Stimulated activated CD8-positive, alpha-beta memory T cell treated with anti-CD3 and anti-CD28 coated beads, Interleukin-7, amount 100 ng/mL, for 48 hours (primary cell): ENCODE measurements around the gene VDR.
"Not testable (repeated sequence)": the region's sequence is repeated elsewhere in the genome, so short reads cannot be mapped to it uniquely, and the experiment has no call there.

Experiments
- DNase-seq, 2 donors: peaks; one replicate each; pipeline ENCODE4 v3.0.0-alpha.2; 2020; ENCODE audit warnings: low read depth in 1 of 2; ENCODE audit errors: extremely low read depth in 1 of 2

Gene VDR

DNA sequence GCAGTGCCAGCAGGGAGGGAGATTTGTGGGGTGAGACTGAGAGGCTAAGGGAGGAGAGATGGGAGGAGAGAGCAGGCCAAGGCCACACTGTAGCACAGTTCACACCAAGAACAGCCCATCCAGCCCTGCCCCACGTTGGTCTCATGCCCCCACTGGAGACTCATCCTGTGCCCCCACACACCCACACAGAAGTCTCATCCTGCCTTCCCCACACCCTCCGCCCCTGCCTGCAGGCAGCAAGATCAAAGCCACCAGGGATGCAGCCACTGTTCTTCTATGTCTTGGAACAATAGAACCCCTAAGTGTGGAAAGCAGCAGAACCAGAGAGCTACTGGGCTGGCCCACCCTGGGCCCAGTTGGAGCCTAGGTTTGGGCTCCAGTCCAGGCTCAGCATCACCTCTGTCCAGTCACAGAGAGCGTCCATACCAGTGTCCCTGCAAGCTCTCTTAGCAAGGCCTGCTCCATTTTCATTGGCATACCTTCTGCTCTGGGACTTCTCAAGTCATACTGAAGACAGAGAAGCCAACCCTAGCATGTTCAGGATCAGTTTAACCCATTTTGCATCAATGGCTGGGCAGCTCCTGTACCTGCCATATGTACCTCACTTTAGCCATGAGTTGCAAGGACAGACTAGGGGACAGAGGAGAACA lies 53.4 kb downstream of the VDR start:
- DNase-seq, result no peak

DNA sequence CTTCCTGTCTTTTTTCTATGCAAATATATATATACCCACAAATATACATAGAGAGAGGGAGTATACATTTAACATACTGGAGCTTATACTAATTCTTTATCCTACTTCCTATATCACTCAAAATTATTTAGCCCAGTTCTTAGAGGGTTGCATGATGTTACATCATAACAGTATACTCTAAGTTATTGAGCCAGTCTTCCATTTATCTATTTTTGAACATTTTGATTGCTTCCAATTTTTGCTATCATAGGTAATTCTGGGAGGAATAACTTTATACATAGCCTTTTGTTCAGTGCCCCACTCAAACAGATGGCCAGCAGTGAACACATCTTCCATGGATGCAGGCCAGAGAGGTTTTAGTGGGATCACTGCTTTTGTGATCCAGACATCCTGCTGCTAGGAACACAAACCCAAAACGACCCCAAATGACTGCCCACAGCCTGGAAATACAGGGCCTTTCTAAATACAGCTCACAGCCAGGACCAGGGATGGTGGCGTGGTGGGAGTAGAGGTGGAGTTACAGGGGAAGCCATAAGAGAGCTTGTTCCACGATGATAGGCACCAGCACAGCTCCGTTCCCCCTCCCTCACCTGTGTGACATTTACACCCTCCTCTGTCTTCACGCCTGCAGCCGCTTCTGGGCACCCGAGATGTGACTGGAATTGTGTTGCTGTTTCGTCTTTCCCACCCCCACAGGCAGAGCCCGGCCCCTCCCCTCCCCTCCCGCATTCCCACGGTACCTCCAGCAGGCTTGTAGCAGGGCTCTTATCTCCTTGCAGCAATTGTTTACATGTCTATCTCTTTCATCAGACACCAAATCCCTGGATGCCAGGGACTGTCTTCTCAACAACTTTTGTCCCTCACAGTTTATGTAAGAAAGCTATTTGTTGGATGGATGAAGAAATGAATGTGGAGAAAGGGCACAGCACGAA lies 54.4 kb downstream of the VDR start:
- no peak for DNase-seq

DNA sequence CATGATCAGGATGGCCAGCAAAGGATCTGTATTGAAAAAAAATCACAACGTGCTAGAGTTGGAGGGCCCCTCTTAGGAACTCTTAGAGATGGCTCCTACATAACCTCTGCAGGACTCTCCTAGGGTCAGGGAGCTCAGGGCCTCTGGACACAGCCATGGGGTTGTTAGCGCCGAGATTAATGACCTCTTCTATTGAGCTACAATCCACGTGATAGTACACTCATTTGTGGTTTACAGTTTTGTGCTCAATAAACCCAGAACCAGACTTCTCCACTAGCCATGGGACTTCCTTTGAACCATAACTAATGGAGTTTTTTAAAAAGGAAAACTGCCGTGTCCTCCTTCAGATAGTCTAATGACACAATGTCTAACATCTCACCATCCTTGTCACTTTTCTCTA lies 55.5 kb downstream of the VDR start:
- DNase-seq, result no peak

DNA sequence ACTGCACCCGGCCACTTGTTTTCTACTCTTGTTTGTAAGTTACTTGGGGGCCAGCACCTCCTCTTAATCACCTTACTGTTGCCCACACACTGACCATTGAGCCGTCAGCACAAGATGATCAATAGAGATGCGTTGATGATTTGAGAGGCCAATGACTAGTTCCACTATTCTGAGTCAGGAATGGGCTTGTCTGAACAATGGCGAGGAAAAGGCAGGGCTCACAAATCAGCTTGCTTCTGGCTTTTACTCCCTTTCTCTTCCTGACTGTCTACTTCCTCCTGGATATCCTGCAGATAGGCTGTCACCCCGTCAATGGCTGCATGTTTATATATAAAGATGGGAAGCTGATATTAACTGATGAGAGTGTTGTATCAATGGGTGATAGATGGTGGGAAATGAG lies 55.9 kb downstream of the VDR start:
- DNase-seq, result no peak

DNA sequence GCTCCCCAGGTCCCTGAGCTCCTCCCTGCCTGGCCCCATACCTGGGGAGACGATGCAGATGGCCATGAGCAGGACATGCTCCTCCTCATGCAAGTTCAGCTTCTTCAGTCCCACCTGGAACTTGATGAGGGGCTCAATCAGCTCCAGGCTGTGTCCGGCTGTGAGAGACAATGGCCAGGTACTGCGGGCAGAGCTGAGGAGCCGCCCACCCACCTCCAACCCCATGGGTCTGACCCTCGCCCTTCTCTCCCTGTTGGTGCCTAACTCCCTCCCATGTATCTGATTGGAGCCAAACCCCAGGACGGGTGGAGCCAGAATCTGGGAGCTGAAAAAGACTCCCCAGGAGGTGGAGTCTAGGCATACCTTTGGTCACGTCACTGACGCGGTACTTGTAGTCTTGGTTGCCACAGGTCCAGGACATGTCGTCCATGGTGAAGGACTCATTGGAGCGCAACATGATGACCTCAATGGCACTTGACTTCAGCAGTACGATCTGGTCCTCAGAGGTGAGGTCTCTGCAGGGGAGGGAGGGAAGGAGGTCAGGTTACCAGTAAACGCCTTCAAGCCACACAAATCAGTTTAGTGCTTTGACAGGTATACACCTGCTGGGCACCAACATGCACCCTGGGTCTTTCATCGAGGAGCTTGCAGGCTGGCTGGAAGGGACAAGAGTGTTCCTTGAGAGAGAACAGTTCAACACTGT lies 58.3 kb downstream of the VDR start:
- DNase-seq, result no peak

DNA sequence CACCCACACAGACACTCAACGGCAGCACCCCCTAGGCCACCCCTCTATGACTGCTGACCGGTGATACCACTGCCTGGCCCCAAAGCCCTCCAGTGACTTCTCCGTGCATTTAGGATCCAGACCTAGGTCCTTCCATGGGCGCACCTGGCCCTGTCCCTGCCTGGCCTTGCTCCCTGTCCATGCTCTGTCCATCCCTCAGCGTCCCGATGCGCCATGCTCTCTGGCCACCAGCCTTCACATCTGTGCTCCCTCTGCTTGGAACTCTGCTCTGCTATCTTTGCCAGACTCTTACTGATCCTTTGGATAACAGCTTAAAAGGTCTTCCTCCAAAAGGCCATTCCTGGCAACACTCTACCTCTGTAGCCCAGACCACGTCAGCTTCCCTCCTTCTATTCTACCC lies 59.7 kb downstream of the VDR start:
- DNase-seq, result no peak

DNA sequence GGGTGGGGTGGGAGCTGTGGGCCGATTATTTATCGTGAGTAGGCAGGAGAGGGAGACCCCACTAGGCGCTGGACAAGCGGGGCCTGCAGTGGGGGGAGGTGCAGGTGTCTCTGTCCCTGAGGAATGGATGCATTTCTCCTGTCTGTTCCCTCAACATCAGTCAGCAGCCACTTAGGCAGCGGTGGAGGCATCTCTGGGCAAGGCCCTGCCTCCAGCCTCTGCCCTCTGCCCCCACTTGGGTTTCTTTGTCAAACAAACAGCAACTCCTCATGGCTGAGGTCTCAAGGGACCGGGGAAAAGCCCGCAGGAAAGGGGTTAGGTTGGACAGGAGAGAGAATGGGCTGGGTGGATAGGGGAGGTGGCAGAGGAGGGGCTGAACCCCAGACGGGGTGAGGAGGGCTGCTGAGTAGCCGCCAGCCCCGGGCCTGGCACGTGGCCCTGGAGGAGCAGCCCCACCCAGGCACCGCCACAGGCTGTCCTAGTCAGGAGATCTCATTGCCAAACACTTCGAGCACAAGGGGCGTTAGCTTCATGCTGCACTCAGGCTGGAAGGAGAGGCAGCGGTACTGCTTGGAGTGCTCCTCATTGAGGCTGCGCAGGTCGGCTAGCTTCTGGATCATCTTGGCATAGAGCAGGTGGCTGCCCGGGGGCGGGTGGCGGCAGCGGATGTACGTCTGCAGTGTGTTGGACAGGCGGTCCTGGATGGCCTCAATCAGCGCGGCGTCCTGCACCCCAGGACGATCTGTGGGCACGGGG lies 60.4 kb downstream of the VDR start:
- no peak for DNase-seq

DNA sequence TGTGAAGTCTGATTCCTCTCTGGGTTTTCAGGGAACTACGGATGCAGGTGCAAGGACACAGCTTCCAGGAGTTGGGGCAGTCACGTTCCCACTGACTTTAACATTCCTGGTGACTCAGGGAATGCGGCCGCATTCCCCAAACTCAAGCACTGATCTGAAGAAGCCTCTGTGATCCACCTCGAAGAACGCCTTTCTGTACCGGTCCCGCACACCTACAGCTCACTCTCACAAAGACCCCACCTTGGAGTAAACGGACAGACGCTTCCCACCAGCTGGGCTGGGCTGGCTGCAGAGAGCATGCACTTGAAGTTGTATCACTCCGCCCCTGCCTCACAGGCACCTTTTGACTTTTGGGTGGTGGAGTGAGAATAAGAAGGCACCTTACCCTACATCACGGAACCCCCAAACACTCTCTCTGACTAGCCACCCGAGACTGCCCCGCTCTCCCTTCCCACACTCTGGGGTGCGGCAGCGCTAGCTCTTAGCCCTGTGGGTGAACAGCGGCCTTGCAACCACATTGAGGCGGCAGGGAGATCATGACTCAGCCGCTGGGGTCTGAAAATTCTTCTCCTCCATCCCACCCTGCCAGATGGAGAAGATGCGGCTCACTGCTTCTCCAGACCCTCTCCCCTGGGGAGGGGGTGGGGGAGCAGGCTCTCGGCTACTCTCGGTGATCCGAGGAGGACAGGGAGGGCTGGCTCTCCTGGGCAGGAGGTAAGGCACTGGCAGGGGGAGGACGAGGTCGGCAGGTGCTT lies 61.4 kb downstream of the VDR start:
- DNase-seq, result no peak

DNA sequence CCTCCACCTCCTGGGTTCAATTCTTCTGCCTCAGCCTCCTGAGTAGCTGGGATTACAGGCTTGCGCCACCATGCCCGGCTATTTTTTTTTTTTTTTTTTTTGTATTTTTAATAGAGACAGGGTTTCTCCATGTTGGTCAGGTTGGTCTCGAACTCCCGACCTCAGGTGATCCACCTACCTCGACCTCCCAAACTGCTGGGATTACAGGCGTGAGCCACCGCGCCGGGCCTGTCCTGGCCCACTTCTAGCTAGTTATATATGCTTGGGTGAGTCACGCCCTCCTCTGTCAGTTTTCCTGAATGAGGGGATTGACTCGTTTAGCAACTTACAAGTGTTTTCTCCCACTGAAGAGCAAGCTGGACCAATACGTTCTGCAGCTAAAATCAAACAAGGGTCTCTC lies 62.3 kb downstream of the VDR start:
- DNase-seq, result not testable (repeated sequence)

DNA sequence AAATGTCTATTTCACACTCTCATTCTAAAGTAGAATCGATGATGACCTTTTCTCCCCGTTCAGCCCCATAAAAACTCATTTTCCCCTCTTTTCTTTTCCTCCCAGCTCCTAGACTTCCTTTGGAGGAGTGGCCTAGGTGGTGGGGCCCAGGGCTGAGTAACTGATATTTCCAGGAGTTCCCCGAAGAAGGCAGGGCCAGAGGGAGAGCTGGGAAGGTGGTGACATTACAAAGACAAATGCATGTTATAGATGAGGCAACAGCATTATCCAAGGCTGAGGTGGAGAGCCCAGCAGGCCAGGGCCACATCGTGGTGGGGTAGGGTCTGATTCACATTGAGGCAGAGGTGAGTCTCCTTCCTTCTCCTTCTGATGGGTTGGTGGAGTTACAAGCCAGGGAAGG lies 62.9 kb downstream of the VDR start:
- no peak for DNase-seq

DNA sequence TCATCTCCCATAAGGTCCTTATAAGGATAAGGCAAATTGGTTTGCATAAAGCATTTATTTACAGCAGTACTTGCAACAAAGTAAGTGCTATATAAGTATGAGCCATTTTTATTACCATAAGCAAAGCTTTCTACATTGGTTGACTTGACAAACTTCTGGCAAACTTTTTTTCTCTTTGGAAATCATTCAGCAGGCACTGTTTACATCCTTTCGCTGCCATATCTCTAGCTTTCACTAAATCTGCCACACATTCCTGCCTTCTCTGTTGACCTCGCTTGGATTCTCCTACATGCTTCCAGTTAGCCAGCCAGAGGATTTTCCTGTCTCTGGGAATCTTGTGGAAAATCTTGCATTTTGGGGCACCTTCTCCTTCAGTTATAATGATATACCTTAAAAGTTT lies 63.3 kb downstream of the VDR start:
- DNase-seq, result no peak

DNA sequence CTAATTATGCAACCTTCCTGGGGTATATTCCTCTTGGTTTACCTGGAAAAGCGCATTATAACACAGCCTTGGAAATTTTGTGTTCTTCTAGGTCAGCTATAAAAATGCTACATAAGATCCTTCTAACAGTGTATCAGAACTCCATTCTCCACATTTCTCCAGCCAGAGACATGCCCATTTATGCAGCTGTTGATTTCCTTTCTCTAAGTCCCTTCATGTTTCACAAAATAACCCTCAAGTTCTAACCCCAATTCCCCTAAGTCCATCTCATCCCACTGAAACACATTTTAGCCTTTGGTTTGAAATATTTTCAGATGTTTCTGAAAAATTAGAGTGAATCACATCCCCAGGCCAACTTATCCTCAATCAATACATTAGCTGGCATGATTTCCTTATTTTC lies 64.2 kb downstream of the VDR start:
- DNase-seq, result no peak

DNA sequence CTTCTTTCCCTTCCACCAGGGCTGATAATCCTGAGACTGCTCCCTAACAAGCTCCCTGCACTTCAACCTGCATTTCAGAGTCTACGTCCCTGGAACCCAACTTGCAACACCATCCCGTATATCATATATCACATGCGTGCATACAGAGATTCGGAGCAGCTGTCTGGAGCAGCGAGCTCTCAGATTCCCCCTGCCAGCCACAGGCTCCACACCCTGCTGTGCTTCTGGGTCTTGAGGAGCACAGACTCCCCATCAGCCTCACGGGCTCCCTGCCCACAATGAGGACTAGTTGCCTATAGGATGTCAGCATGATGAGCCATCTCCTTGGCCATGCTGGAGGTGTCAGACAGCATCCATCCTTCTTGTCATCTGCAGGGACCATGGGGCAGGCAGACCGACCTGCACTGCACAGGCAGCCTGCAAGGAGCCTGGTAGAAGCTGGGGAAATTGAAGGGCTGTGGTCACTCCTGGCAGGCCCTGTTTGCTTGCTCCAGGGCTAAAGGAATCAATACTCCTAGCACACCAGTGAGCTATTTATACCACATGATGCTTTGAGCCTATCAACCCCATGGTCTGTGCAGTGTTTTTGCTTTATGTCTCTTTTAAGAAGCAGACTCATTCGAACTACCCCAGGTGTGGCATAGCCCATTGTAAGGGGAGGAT lies 65.4 kb downstream of the VDR start:
- no peak for DNase-seq

DNA sequence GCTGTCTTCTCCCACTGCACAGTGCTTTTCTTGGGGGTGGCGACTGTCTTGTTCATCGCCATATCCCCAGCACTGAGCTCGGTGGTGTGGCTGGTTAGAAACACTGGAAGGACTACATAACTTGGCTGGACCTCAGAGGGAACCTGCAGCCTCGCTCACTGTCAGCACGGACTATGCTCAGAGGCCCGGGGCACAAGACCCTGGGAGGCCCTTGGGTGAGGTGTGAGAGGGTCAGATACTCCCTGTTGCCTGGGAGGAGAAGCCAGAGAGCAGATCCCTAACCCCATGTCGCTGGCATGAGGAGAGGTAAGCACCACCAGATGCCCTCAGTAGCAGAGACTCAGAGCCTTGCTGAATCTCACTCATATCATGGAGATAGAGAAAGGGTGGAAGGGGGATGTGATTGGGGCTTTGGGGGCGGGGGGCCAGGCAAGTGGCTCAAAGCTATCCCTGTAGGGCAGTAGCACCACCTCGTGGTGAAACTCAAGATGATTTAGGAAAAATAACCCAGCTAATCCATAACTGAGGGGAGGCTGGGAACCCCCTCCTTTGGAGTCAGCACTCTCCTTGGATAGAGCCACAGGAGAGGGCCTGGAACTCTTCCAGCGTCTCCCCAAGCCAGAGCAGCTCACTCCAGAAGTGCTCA lies 66.4 kb downstream of the VDR start:
- DNase-seq, result no peak

DNA sequence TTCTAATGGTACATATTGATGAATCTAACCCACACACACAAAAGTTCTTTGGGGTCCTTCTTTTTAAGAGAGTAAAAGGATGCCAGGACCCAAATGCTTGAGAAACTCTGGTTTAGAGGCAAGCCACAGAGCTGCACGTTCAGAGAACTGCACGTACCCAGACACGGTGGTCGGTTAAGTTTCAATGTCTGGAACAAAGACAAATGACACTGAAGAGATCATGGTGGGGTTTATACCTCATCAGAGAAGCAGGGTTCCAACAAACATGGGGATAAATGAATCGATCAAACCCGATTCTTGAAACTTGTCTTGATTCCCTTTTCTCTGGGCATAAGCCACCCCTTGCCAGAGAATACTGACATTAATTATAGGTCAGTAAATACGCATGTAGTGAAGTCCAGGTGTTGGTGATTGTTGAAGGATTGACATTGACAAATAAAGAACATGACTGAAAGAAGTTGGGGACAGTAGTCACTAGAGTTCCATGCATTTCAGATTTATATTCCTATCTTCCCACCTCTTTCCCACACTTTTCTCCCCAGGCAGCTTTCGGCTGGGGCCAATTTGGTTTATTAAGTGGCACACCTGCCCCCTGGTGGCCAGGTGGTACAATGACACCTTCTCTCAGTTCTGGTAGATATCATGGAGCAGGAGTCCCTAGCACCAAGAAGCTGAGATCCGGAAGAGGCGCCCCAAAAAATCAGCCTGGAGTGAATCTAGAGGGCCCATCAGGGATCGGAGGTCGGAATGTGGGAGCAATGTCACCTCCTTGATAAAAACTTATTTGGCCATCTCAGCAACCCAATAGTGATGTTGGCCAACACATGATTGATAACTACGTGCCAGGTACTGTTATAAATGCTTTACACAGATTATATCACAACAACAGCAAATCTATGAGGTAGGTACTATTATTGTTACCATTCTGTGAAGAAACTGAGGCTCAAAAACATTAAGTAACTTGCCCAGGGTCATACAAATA lies 67.3 kb downstream of the VDR start:
- no peak for DNase-seq

DNA sequence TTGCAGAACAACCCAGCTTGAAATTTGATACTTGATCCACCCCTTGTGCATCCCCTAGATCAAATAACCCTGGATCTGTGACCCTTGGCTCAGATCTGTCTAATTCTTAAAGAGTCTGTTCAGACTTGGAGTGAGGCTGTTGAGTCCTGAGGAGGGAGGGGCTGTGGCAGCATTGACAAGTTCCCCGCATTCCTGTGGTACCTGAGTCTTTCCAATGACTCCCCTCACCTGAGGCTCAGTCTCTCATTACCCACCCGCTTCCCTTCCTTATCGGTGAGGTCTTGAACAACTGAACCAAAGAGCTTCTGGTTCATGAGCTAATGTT lies 69.0 kb downstream of the VDR start:
- no peak for DNase-seq

DNA sequence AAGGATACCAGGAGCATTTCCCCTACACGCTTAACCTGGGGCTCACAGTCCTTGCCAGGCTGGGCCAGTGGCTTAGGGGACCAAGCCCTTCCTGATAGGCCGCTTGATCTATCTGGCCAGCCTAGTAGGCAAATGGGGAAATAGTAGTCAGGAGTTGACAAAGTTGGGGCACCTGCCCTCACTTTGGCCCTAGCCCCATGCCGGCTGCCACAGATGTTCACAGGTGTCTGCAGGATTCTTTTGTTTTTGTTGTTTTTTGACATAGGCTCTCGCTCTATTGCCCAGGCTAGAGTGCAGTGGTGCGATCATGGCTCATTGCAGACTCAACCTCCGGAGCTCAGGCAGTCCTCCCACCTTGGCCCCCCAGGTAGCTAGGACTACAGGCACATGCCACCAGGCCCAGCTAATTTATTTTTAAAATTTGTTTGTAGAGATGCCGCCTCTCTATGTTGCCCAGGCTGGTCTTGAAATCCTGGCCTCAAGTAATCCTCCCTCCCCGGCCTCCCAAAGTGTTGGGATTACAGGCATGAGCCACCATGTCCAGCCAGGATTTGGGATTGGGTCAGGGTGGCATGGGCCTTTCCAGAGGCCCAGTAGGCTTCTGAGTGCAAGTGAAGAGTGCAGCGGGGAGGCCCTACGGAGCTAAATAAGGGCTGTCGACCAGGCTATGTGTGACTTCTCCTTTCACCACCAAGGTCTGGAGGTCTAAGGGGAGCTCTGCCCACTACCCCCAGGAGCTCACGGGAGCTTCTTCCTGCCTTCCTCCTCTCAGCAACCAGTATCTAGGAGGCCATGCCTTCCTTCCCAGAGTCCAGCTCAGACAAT lies 69.6 kb downstream of the VDR start:
- no peak for DNase-seq
